Skeletal muscle tissue (tissue), 4 donors: ENCODE measurements around the gene DLGAP4. TPM values are rescaled to one million over a fixed set of nuclear protein-coding genes. Genes with fewer than 3 reads are reported as not detected.

ENCODE experiments used
- H3K27ac ChIP-seq: one replicate; pipeline ENCODE4 v1.7.0; 2013; ENCODE audit warnings: mild to moderate bottlenecking, low read depth, low read length, inconsistent platforms
- H3K27me3 ChIP-seq, 3 donors: one replicate each; pipeline ENCODE4 v1.7.0; 2013; ENCODE audit warnings: low read length in 3 of 3; ENCODE audit not compliant: control insufficient read depth in 3 of 3, insufficient read depth in 3 of 3
- H3K36me3 ChIP-seq, 3 donors: one replicate each; pipeline ENCODE4 v1.7.0; 2013; ENCODE audit warnings: low read length in 3 of 3; ENCODE audit not compliant: control insufficient read depth in 3 of 3, insufficient read depth in 3 of 3
- H3K4me1 ChIP-seq, 3 donors: one replicate each; pipeline ENCODE4 v1.7.0; 2013; ENCODE audit warnings: low read length in 3 of 3, mild to moderate bottlenecking in 3 of 3; ENCODE audit not compliant: control insufficient read depth in 3 of 3, insufficient read depth in 3 of 3
- H3K4me3 ChIP-seq, 3 donors: one replicate each; pipeline ENCODE4 v1.7.0; 2013; ENCODE audit warnings: low read length in 3 of 3
- H3K9ac ChIP-seq, 3 donors: one replicate each; pipeline ENCODE4 v1.7.0; 2013; ENCODE audit warnings: low read length in 3 of 3, mild to moderate bottlenecking in 3 of 3, moderate library complexity in 2 of 3, low read depth in 1 of 3
- H3K9me3 ChIP-seq, 3 donors: one replicate each; pipeline ENCODE4 v1.7.0; 2013; ENCODE audit warnings: low read length in 3 of 3; ENCODE audit not compliant: control insufficient read depth in 3 of 3
- total RNA-seq: library from RNA; depleted of rRNA; stranded (reverse); fragments of >200 nt; gene quantifications from one replicate; pipeline ENCODE4 v1.2.3, GENCODE V29; 2014
- donor health status: Osteomylitis.

Gene DLGAP4
- total RNA-seq, 1 donor from 2014 or later, result 6.8 TPM

- no peaks in the 10 kb centered on the region for H3K4me1 ChIP-seq
- H3K4me3 ChIP-seq, result no peak overlapping the region
- no peaks in the 10 kb centered on the region for H3K36me3 ChIP-seq
- no peak overlapping the region for H3K27ac ChIP-seq
- H3K27me3 ChIP-seq, result peaks cover 8 to 26% (median 24%) of the 10 kb centered on the region in 3 donors
- no peaks in the 10 kb centered on the region for H3K9me3 ChIP-seq
- H3K9ac ChIP-seq, result no peak overlapping the region
These were observed 88.3 kb downstream of the DLGAP4 start for GRCh38 chr20:36394340-36394965.

GRCh38 chr20:36396340-36396739 lies 90.2 kb downstream of the DLGAP4 start:
- Histone ChIP-seq H3K36me3 (no peaks in the 10 kb centered on the region), H3K27ac (no peak overlapping the region), H3K27me3 (peaks cover 19 to 23% (median 22%) of the 10 kb centered on the region in 3 donors), H3K9ac (no peak overlapping the region), H3K9me3 (no peaks in the 10 kb centered on the region), H3K4me1 (no peaks in the 10 kb centered on the region), H3K4me3 (no peak overlapping the region)

GRCh38 chr20:36396847-36397630 lies 90.9 kb downstream of the DLGAP4 start:
- Histone ChIP-seq H3K4me1 (no peaks in the 10 kb centered on the region), H3K9me3 (no peaks in the 10 kb centered on the region), H3K27ac (no peak overlapping the region), H3K4me3 (no peak overlapping the region), H3K36me3 (no peaks in the 10 kb centered on the region), H3K9ac (no peak overlapping the region), H3K27me3 (peaks cover 23 to 30% (median 25%) of the 10 kb centered on the region in 3 donors)

- H3K36me3 ChIP-seq, result no peaks in the 10 kb centered on the region
- H3K27me3 ChIP-seq, result peaks cover 32 to 42% (median 35%) of the 10 kb centered on the region in 3 donors
- no peaks in the 10 kb centered on the region for H3K9me3 ChIP-seq
- H3K4me1 ChIP-seq, result no peaks in the 10 kb centered on the region
- H3K4me3 ChIP-seq, result no peak overlapping the region
- no peak overlapping the region for H3K27ac ChIP-seq
- H3K9ac ChIP-seq, result no peak overlapping the region
These were observed 92.4 kb downstream of the DLGAP4 start for GRCh38 chr20:36398515-36398914.

- Histone ChIP-seq H3K4me3 (no peak overlapping the region), H3K27me3 (peaks cover 34 to 48% (median 43%) of the 10 kb centered on the region in 3 donors), H3K27ac (no peak overlapping the region), H3K9me3 (no peaks in the 10 kb centered on the region), H3K36me3 (no peaks in the 10 kb centered on the region), H3K9ac (no peak overlapping the region), H3K4me1 (no peaks in the 10 kb centered on the region)
These were observed 93.2 kb downstream of the DLGAP4 start for GRCh38 chr20:36399147-36399968.

GRCh38 chr20:36399969-36400545 lies 93.9 kb downstream of the DLGAP4 start:
- Histone ChIP-seq H3K27me3 (peaks cover 30 to 48% (median 44%) of the 10 kb centered on the region in 3 donors), H3K9me3 (no peaks in the 10 kb centered on the region), H3K27ac (no peak overlapping the region), H3K4me1 (no peaks in the 10 kb centered on the region), H3K36me3 (no peaks in the 10 kb centered on the region), H3K4me3 (no peak overlapping the region), H3K9ac (no peak overlapping the region)

GRCh38 chr20:36400909-36401735 lies 95.0 kb downstream of the DLGAP4 start:
- Histone ChIP-seq H3K4me1 (no peaks in the 10 kb centered on the region), H3K4me3 (no peak overlapping the region), H3K27ac (no peak overlapping the region), H3K36me3 (no peaks in the 10 kb centered on the region), H3K9me3 (no peaks in the 10 kb centered on the region), H3K27me3 (peaks cover 30 to 48% (median 44%) of the 10 kb centered on the region in 3 donors), H3K9ac (no peak overlapping the region)

GRCh38 chr20:36402708-36403107 lies 96.6 kb downstream of the DLGAP4 start:
- Histone ChIP-seq H3K4me1 (no peaks in the 10 kb centered on the region), H3K27me3 (peaks cover 27 to 48% (median 41%) of the 10 kb centered on the region in 3 donors), H3K36me3 (no peaks in the 10 kb centered on the region), H3K27ac (no peak overlapping the region), H3K9me3 (no peaks in the 10 kb centered on the region), H3K9ac (no peak overlapping the region), H3K4me3 (no peak overlapping the region)

GRCh38 chr20:36404435-36404978 lies 98.4 kb downstream of the DLGAP4 start:
- Histone ChIP-seq H3K27ac (no peak overlapping the region), H3K9ac (no peak overlapping the region), H3K9me3 (no peaks in the 10 kb centered on the region), H3K4me3 (no peak overlapping the region), H3K4me1 (no peaks in the 10 kb centered on the region), H3K27me3 (peaks cover 22 to 40% (median 33%) of the 10 kb centered on the region in 3 donors), H3K36me3 (no peaks in the 10 kb centered on the region)
